Thyroid gland (tissue), 4 donors: ENCODE measurements around the gene C19orf25.

Experiments
- CTCF ChIP-seq, 6 experiments: fragments of 200-600 bp in 3 of 6; fragments of 450-650 bp in 3 of 6; sonication (generic) in 3 of 6; IDR thresholded peaks; one replicate each; pipeline ENCODE4 v1.5.1; 2016 to 2019; ENCODE audit warnings: antibody characterized with exemption in 6 of 6, mild to moderate bottlenecking in 2 of 6, inconsistent platforms in 1 of 6, moderate library complexity in 1 of 6
- POLR2A ChIP-seq, 2 donors: fragments of 450-650 bp; IDR thresholded peaks; one replicate each; pipeline ENCODE4 v1.6.1; 2017; ENCODE audit warnings: antibody characterized with exemption in 2 of 2, mild to moderate bottlenecking in 2 of 2, moderate library complexity in 1 of 2

- TF ChIP-seq CTCF (IDR thresholded peaks at IDR 0.05) (no peak), POLR2A (IDR thresholded peaks at IDR 0.05) (no peak)
These were observed 2.3 kb upstream of the C19orf25 start for GRCh38 chr19:1481224-1481892.
